Middle frontal gyrus (tissue), 1 donor: ENCODE results near the gene PTGES2.

Experiments used
- DNase-seq: peaks from one replicate; pipeline ENCODE4 v3.0.0-alpha.2; 2015; ENCODE audit warnings: low spot score; ENCODE audit errors: extremely low spot score

Gene PTGES2

GRCh38 chr9:128127568-128127989, at the start of gene PTGES2:
Gene PTGES2 (minus strand): TSS chr9:128127729. CDS start chr9:128127717, 12 bp downstream.
- DNase-seq, result peak; percentile 84

- no peak for DNase-seq
Observed at GRCh38 chr9:128175726-128176125, 48.2 kb upstream of the PTGES2 start.

GRCh38 chr9:128175102-128175563, 47.6 kb upstream of the PTGES2 start:
- no peak for DNase-seq

GRCh38 chr9:128174062-128174461, 46.5 kb upstream of the PTGES2 start:
- no peak for DNase-seq

- no peak for DNase-seq
Observed at GRCh38 chr9:128169925-128170324, 42.4 kb upstream of the PTGES2 start.

- no peak for DNase-seq
Observed at GRCh38 chr9:128169492-128169891, 42.0 kb upstream of the PTGES2 start.

GRCh38 chr9:128168731-128169308, 41.3 kb upstream of the PTGES2 start:
- no peak for DNase-seq

- DNase-seq, result no peak
Observed at GRCh38 chr9:128167209-128167608, 39.7 kb upstream of the PTGES2 start.

- no peak for DNase-seq
Observed at GRCh38 chr9:128166169-128166568, 38.6 kb upstream of the PTGES2 start.

GRCh38 chr9:128164307-128164885, 36.9 kb upstream of the PTGES2 start:
- DNase-seq, result no peak

- no peak for DNase-seq
Observed at GRCh38 chr9:128163523-128164306, 36.2 kb upstream of the PTGES2 start.

GRCh38 chr9:128163027-128163515, 35.5 kb upstream of the PTGES2 start:
- no peak for DNase-seq

GRCh38 chr9:128162215-128163026, 34.9 kb upstream of the PTGES2 start:
- DNase-seq, result no peak

GRCh38 chr9:128161215-128161902, 33.8 kb upstream of the PTGES2 start:
- DNase-seq, result no peak

- DNase-seq, result no peak
Observed at GRCh38 chr9:128160603-128160987, 33.1 kb upstream of the PTGES2 start.

- DNase-seq, result peak; percentile 72
Observed at GRCh38 chr9:128159784-128160602, 32.5 kb upstream of the PTGES2 start, which contains the start of gene BBLN. Gene BBLN (plus strand): TSS chr9:128160265. CDS start chr9:128160408, 143 bp downstream.

GRCh38 chr9:128159522-128159783, 31.9 kb upstream of the PTGES2 start:
- DNase-seq, result no peak

GRCh38 chr9:128155736-128156500, 28.4 kb upstream of the PTGES2 start:
- DNase-seq, result no peak

- DNase-seq, result no peak
Observed at GRCh38 chr9:128153947-128154695, 26.6 kb upstream of the PTGES2 start.
